Islet of Langerhans (tissue), 1 donor: ENCODE data around the gene DIP2C.

Experiments
- FAIRE-seq: peaks from one replicate; lab custom pipeline; 2011; peaks lifted over from hg19 to GRCh38; lab: Jason Lieb, UNC

Gene DIP2C

DNA sequence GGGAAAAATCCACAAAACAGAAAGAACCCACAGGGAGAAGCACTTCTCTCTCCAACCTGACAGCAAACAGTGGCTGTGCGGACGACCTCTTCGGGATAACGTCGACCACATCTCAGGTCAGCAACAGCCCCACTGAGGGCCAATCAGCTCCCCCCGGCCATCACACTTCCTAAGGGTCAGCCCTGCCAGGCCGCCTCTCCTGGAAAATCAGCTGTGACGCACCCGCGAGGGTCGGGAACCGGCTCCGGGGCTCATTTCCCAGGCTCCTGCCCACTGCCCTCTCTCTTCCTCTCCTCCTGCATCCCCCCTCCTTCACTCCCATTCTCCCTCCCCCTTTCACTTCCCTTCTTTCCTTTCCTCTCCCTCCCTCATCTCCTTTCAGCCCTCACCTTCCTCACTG lies 118.3 kb downstream of the DIP2C start:
- FAIRE-seq: no peak

DNA sequence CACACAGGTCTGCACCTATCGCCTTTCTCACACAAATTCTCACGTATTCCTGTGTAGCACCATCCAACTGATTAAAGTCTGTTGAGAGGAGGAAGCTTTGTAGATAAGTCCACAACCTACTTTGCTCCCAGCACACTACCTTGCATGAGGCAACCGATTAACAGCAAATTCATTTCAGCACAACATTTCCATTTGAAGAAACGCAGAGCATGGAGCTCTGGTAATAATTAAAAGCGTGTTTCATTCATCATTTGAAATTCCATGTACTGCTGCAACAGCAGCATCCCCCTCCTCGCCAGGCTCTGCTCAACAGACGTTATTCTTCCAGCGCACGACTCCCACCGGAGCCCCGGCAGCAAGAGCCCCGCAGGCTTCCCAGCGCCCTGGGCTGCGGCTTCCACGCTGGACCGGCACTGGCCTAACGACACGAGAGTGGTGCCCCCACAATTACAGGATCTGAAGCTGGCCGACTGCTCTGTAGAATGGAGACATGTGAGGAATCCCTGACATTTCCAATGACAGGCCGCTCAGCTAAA lies 118.8 kb downstream of the DIP2C start:
- no peak for FAIRE-seq

DNA sequence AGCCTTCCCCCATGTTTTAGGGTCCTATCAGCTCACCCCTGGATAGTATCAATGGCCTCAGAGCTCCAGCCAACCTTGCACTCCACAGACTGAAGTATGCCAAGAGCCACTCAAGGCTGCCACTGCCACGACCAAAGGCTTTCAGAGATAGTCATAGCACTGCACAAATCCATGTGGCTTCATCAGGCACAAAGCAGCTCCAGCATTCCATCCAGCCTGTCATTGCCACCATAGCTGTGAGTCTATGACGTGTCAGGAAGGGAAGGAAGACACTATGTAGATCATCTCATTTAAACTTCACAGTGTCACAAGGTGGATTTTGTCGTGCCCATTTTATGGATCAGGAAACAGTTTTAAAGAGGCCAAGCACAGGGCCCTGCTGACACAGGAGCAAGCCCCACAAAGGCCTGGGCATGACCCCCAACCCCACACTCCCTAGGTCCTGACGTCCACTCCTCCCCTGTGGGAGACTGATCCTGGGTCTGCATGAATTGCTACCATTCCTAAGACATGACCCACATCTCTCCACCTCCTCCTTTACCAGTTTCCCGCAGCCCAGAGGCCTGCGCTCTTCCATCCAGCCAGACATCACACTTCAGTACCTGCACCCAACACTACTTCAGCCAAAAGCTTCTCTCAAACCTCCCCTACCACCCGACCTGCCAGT lies 119.4 kb downstream of the DIP2C start:
- FAIRE-seq: no peak

DNA sequence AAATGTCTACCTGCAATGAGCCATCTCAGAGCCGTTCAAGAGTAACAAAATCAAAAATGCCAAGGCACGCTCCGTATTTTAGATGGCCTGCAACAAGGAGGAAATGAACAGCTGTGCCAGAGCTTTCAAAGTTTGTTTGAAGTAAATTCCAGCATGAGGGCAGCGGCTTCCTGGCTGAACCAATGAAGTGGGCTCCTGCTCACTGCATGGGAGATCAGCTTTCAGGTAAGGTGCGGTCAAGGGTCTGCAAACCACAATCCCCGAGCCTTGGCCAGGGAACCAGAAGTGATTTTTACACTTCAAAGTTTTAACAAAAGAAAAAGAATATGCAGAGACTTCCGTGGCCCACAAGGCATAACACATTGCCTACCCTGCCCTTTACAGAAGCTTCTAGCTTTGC lies 120.6 kb downstream of the DIP2C start:
- no peak for FAIRE-seq

DNA sequence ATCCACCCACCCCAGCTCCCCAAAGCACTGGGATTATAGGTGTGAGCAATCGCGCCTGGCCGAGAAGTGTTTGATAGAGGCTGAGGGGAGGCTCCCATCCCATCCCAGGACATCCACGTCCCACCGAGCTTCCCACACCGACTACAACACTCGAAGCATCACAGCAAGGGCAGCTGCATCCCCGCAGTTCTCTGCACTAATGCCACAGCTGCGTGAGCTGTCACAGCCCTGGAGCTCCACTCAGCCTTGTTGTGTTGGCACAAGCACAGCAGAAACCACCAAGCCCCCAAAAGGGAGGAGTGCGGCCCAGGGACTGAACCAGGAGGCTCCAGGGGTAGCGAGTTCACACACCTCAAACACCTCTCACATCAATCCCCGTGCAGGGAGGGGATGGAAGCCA lies 121.6 kb downstream of the DIP2C start:
- FAIRE-seq: no peak

DNA sequence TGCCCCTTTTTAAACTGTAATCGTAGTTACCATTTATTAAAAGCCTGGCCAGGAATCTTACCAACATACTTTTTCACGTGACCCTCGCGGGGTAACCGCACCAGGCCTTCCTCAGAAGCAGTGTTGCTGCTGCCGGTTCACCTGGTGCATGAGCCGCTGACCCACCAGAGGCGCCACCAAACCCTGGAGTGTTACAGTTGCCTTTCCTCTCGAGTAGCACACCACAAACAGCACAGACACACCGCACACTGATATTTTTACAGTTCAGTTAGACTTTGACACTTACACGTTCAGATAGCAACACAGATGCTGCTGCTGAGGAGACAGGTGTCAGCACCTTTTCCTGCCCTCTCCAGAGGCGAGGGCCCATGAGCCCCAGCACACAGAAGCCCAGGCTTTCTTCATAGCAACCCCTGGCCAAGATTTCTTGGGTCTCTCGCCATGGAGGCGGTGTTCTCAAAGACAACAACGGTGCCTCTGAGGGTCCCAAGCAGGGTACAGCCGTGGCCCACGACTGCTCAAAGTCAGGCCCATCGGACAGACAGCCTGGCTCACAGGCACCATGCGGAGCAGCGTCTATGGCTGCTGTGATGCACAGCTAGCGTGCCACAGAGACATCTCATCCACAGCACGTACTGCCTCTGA lies 123.1 kb downstream of the DIP2C start:
- FAIRE-seq: no peak

DNA sequence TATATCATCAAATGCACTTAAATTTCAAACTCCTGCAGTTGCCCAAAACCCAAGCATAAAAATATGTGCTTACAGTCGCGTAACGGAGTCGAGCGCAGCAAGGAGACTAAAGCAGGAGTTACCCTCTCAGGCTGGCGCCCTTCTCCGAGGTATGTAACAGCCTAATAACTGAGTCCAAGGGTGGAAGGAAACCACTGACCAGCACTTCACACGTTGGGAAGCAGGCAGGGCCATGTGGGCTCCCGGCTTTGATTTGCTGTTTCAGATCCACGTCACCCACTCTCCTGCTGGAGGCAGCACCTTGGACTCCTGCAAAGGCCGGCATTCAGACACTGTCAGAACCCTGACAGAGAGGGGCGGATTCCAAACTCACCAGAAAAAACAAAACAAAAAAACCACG lies 123.8 kb downstream of the DIP2C start:
- FAIRE-seq: no peak

DNA sequence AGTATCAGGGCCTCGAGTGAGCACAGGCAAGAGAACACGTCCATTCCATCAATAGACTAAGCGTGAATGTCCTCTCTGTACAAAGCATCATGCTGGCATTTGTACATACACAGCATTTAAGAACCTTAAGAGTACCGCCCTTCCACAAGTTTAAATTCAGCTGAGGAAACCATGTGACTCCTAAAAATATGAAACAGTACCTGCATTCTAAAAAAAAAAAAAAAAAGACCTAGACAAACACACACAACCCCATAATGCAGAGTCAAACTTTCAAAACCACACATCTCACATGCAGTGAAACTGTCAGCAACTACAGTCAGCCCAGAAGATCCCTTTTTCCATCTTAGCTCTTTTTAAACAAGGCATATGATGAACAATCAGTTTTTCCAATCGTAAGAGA lies 124.3 kb downstream of the DIP2C start:
- FAIRE-seq: no peak

DNA sequence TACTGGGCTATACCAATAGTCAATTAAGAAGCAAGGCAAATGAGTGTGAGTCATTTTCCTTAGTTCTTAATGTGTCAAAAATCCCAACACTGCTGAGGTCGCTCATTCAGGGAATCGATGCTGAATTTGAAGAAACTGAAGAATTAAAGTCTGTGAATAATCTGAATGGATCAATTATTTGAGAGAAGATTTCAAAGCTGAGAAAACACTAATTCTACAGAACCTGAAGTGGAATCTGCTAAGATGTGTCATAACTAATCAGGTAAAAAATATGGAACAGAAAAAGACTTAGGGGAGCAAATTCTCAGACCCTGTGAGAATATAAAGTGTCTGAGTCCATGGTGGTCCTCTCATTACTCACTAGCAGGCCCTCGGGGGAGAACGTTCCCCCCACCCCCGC lies 125.6 kb downstream of the DIP2C start:
- FAIRE-seq: no peak

DNA sequence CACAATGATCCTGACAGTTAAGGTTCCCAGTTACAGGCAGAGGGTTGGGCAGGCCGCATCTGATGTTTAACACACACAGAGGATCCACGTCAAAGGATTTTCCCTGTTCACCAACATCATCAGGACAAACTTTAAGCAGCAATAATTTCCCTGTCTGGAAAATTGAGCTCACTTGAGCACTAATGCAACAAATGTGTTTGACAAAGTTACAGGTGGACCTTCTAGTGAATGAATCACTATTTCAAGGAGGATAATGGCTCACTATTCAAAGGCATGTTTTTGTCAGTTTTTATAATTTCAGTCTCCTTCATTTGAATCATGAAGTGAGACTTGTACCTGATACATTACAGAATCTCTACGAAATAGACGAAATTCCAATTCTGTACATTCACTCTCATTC lies 127.3 kb downstream of the DIP2C start:
- no peak for FAIRE-seq

DNA sequence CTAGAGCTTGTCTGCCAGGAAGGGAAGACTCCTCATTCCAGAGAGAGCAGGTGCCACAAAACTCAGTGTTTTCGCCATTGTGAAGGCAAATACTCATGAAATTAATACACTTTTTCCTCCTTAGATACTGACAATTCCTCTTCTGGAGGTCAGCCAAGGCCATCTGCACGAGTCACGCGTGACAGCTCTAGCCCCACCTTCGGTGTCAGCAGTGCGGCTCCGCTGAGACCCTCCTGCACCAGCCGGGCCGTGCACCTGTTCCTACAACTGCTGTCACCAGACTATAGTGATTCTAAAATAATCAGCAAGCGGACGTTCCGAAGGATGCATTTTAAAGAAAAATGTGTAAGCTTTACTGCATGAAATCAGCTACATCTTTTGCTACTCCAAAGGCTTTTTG lies 127.7 kb downstream of the DIP2C start:
- no peak for FAIRE-seq

DNA sequence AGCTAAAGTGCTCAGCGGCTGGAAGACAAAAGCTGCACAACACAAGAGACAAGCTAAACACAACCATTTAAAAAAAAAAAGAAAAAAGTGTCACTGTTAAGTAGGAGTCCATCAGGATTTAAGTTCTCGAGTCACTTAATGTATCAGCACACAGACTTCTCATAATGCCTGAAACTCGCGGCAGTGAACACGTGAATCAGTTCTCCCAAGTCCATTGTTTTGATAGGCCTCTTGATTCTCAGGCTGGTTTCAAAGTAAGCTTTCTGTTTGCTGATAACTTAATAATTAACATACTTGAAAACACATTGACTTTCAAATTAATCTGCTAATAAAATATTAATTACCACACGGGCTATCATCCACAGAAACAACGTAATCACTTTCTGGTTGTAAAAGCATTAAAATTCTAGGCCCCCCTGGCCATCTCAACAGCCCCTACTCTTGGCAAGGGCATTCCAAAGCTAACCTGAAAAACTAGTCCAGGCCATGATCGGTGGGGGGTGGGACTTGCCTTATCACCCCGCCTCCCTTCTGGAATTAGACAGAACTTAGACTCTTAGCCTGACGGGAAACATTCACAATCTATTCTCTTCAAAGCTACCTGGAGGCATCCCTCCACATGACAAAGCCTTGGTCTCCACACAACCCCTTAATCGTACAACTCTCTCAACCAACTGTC lies 129.0 kb downstream of the DIP2C start:
- FAIRE-seq: no peak

DNA sequence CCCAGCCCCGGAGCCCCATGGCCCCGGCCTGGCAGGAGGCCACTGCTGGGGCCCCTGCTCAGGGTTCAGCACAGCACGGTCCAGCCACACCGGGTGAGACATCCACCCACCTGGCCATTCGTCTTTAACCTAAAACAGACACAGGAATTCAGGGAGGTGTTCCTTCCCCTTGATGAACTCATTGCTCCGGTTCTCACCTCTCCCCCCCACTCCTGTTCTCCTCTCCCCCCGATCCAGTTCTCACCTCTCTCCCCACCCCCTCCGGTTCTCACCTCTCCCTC lies 129.8 kb downstream of the DIP2C start:
- FAIRE-seq: no peak

DNA sequence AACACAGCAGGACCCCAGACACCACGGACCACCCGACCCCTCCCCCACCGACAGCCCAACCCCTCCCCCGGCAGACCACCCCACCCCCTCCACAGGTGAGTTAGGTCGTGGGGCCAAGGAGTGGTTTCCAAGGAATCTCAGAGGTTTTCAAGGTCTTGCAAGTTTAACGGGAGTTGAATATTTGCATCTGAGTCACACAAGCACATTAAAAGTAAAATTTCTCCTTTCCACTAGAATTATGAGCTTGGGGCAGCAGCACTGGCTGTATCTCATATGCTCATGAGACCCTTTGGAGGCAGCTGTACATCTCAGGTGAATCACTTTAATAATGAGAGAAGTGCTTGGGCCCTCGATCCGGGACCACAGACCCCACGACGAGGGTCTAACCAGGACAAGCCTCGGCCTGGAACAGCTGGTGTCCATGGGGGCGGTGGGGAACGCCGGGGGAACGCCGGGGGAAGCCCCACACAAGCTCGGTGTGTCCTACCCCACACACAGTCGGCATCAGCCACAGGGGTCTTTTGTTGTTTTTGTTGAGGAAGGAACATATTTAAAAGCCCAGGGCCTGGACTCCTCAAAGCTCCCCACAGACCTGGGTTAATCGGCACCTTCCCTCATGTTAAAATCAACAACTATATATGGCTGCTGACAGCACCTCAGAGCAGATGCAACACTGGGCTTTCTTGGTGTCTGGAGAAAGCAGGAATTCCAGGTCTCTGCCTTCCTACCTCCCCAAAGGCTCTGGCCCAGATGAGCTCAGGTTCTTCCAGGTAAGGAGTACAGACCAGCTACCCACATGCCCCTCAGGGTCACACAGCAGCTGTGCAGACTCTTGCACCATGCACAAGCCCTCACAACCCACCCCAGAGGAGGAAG lies 130.3 kb downstream of the DIP2C start:
- no peak for FAIRE-seq

DNA sequence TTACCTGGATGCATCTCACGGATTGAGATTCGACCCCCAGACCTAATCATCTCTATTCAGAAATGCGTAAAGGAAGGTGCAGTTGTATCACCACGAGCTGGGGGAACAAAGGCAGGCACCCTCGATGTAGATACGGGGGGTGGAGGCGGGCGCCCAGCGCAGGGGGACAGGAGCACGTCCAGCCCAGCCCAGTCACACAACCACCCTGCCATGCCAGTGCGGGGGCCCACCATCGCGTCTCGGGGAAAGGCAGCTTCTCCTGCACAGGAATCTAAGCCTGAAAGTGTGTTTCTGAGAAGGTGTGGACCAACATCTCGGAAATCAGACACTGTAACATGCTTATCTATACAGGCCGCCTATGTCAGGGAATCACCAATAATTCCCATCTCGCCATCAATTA lies 131.1 kb downstream of the DIP2C start:
- no peak for FAIRE-seq

DNA sequence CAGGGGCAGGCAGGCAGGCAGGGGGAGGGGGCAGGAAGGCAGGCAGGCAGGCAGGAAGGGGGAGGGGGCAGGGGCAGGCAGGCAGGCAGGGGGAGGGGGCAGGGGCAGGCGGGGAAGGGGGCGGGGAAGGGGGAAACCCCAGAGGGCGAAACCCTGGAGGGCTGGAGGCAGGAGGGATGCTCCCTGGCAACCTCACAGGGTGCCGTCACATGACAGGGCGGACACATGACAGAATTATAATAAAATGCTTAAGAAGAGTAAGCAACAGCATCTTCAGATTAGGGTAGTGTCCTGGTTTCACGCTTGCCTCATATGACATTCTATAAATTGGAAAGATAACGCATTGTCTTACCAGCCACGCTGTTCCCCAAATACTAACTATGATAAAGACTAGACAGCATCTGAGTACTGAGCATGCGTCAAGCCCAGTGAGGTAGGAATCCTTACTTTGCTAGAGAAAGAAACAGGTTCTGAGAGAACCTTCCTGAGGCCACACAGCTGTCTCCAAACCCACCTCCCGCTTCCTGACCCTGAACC lies 131.6 kb downstream of the DIP2C start:
- FAIRE-seq: no peak

DNA sequence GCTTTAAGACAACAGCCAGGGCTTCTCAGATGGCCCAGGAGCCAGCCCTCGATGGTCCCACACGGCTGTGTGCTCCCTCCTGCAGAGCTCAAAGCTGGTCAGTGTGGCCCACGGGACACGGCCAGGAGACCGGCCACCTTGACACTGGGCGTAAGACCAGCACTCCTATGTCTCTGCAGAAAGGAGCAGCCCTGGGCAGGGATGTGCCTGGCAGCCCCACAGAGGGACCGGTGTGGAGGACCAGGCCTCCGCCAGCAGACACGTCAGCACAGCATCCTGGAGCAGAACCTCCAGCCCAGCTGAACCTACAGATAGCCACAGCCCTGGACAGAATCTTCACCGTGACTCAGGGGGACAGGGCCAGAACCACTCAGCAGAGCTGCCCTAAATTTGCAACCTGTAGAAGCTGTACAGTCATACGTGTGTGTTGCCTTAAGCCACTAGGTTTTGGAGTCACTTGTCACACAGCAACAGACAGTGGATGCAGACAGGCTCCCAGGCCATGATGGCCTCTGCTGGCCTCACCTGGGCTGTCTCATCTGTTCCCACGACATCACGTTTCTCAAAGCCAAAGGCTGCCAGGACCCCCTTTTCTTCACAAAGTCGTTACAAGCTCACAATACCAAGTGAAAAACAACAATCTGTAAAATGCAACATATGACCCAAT lies 132.4 kb downstream of the DIP2C start:
- FAIRE-seq: no peak

DNA sequence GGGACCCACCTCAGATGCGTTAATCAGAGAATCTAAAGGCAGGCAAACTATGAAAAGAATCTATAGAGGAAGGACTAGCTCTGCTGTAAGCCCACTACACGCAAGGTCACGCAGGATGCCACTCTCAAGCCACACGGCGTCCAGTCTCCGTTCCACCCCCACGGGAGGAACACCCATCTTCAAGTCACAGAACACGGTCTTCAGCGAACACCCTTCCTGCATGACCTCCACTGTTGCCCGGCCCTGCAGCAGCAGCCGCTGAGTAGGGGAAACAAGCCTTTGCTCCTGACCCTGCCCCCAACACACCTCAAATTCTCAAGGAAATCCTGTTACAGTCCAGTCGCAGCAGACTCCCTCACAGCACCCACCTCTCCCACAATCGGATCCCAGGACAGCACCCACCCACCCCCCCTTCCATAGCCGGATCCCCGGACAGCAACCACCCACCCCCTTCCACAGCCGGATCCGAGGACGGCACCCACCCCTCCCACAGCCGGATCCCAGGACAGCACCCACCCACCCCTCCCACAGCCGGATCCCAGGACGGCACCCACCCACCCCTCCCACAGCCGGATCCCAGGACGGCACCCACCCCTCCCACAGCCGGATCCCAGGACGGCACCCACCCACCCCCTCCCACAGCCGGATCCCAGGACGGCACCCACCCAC lies 133.7 kb downstream of the DIP2C start:
- FAIRE-seq: no peak

DNA sequence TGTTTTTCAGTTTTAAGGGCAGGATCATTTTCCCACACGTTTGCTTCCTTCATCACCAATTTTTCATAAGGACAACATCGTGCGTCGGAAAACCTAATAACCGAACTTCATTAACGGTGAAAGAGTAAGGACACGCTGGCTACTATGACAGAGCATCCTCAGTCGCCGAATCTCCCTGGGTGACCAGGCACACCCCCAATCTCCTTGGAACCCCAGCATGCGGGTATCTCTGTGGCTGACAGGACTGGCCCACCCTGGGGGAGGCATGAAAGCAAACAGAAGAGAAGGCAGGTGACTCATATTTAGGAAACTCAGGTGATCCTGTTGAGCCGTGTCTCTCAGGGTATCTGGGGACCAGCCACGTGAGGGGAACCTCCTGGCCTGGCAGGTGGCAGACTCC lies 134.2 kb downstream of the DIP2C start:
- no peak for FAIRE-seq

DNA sequence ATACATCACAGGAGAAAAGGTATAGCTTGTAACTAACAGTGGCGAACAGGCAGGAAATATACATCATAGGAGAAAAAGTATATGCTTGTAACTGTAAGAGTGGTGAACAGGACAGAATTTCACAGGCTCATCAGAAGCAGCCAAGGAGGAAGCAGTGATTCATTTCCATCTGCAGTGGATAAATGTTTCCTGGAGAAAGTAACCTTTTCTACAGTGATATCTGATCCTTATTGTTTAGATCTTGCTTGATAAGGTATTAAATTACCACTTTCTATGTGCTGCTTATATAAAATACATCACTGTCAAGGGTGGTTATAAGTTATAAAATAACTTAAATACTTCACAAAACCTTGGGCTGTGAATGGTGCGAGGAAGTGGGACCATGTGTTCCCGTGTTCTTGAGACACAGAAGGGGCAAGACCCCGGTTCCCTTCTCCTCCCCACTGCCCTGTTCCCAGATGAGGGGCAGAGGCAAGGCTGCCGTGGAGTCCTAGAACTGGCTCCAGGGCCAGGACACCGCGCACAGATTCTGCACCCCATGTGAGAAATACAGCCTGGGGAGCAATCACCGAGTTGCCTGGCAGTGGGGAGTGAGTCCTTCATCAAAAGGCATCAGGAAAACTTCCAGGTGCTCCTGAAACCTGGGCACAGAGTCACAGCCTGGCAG lies 135.2 kb downstream of the DIP2C start:
- no peak for FAIRE-seq

DNA sequence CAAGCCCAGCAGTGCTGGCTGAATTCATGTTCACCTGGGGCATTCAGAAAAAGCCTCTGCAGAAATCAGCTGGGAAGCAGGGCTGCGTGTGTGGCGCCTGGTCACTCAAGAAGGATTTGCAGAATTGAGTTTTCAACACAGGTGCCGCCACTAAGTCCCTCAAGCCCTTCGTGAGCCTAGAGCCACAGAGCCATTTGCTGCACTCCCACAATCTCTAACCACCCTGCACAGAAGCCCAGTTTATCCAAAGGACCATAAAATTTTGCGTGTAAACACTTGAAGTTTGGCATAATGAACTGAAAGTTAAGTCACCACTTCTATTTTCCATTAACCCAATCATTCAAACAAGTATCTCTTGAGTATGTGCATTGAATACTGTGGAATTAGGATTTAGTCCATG lies 136.2 kb downstream of the DIP2C start:
- no peak for FAIRE-seq
